K562 (cell line): ENCODE results near the gene URI1.

ENCODE experiments used
- CHD1 ChIP-seq: fragments of 200-600 bp; sonication (generic); IDR thresholded peaks from one replicate; pipeline ENCODE4 v1.6.1; 2012; ENCODE audit warnings: mild to moderate bottlenecking, moderate library complexity, low read length, inconsistent platforms
- CREB5 ChIP-seq: fragments of 250-450 bp; sonication (Bioruptor Pico); IDR thresholded peaks from 2 replicates; pipeline ENCODE4 v1.5.0; 2020; ENCODE audit warnings: mild to moderate bottlenecking
- CTBP1 ChIP-seq: fragments of 450-650 bp; IDR thresholded peaks from 2 replicates; pipeline ENCODE4 v1.6.1; 2016; ENCODE audit warnings: borderline replicate concordance
- CTCF ChIP-seq, 3 experiments: IDR thresholded peaks in 2 of 3; conservative IDR thresholded peaks in 1 of 3; 2 replicates each; pipeline ENCODE4 v1.5.1; 2011 to 2012; ENCODE audit warnings: low read length in 3 of 3, mild to moderate bottlenecking in 3 of 3, control low read depth in 2 of 3, improper control_type of control experiment in 1 of 3, inconsistent platforms in 1 of 3, low read depth in 1 of 3, mixed read lengths in 1 of 3, moderate library complexity in 1 of 3; ENCODE audit not compliant: insufficient read depth in 2 of 3
- E2F3 ChIP-seq: fragments of 250-450 bp; sonication (Bioruptor Pico); IDR thresholded peaks from 2 replicates; pipeline ENCODE4 v1.4.0; 2020; ENCODE audit warnings: mild to moderate bottlenecking
- MEF2D ChIP-seq: conservative IDR thresholded peaks from 2 replicates; pipeline ENCODE4 v1.6.1; 2016; ENCODE audit warnings: low read depth, missing genetic modification characterization, missing compliant biosample characterization
- MIER1 ChIP-seq: fragments of 450-650 bp; IDR thresholded peaks from 2 replicates; pipeline ENCODE4 v1.6.1; 2016; ENCODE audit warnings: antibody characterized with exemption, mild to moderate bottlenecking, low read depth
- RAD51 ChIP-seq: fragments of 450-650 bp; IDR thresholded peaks from 2 replicates; pipeline ENCODE4 v1.7.1; 2016; ENCODE audit warnings: low read depth, mild to moderate bottlenecking, borderline replicate concordance
- REST ChIP-seq, 2 experiments: fragments of 450-650 bp; formaldehyde crosslinking in 1 of 2; IDR thresholded peaks; 2 replicates each; pipeline versions ENCODE4 v1.4.0 to v1.6.1; 2014 to 2020; ENCODE audit warnings: mild to moderate bottlenecking in 2 of 2, borderline replicate concordance in 1 of 2, low read depth in 1 of 2
- RFX5 ChIP-seq: IDR thresholded peaks from 2 replicates; pipeline ENCODE4 v1.6.1; 2011; ENCODE audit warnings: low read depth, mild to moderate bottlenecking, improper control_type of control experiment, low read length
- TAF7 ChIP-seq: fragments of 450-650 bp; IDR thresholded peaks from 2 replicates; pipeline ENCODE4 v1.6.1; 2016; ENCODE audit warnings: missing genetic modification characterization, missing compliant biosample characterization
- ZBTB40 ChIP-seq, 2 experiments: fragments of 450-650 bp in 1 of 2; sonication (generic) in 1 of 2; formaldehyde crosslinking in 1 of 2; IDR thresholded peaks; 2 replicates each; pipeline versions ENCODE4 v1.7.1 to v1.9.0; 2016 to 2022; ENCODE audit warnings: inconsistent platforms in 1 of 2, mild to moderate bottlenecking in 1 of 2, missing genetic modification reagents in 1 of 2

- TF ChIP-seq E2F3 (CRISPR knock-in tag) (no peak), MIER1 (no peak), CTBP1 (no peak), REST (IDR thresholded peaks at IDR 0.05; ENCODE audit: borderline replicate concordance) (no peak), REST (CRISPR knock-in tag; IDR thresholded peaks at IDR 0.05; ENCODE audit: low read depth) (no peak), CTCF (IDR thresholded peaks at IDR 0.05 in 2 of 3, conservative IDR thresholded peaks at IDR 0.05 in 1 of 3; ENCODE audit: insufficient read depth in 2 of 3, low read depth in 1 of 3, low read length in 3 of 3) (no peak), MEF2D (tag) (no peak), ZBTB40 (IDR thresholded peaks at IDR 0.05) (no peak), ZBTB40 (CRISPR knock-in tag; IDR thresholded peaks at IDR 0.05) (no peak), CHD1 (no peak), CREB5 (CRISPR knock-in tag) (no peak), TAF7 (no peak), RFX5 (no peak), RAD51 (no peak)
Measured at GRCh38 chr19:30063650-30064347, 121.8 kb downstream of the URI1 start.
